ENCODE measurements around the gene MAFF.

Gene MAFF

GRCh38 chr22:38220653-38221386 is 19.0 kb downstream of the MAFF start:
- DNase-seq (ENCODE audit: low read depth), result no peak
- H3K4me3 ChIP-seq (ENCODE audit: low read length), result no peak overlapping the region
- TF ChIP-seq CTCF (conservative IDR thresholded peaks at IDR 0.05; ENCODE audit: low read depth, low read length), result no peak

GRCh38 chr22:38221407-38221806 is 19.6 kb downstream of the MAFF start:
- no peak for TF ChIP-seq CTCF (conservative IDR thresholded peaks at IDR 0.05; ENCODE audit: low read depth, low read length)
- H3K4me3 ChIP-seq (ENCODE audit: low read length), result no peak overlapping the region
- no peak for DNase-seq (ENCODE audit: low read depth)

GRCh38 chr22:38221908-38222796 is 20.4 kb downstream of the MAFF start:
- H3K4me3 ChIP-seq (ENCODE audit: low read length), result no peak overlapping the region
- TF ChIP-seq CTCF (conservative IDR thresholded peaks at IDR 0.05; ENCODE audit: low read depth, low read length), result no peak
- DNase-seq (ENCODE audit: low read depth), result no peak

- TF ChIP-seq CTCF (conservative IDR thresholded peaks at IDR 0.05; ENCODE audit: low read depth, low read length), result no peak
- H3K4me3 ChIP-seq (ENCODE audit: low read length), result no peak overlapping the region
These were observed 21.0 kb downstream of the MAFF start for GRCh38 chr22:38222797-38223119.

GRCh38 chr22:38223289-38223960 is 21.6 kb downstream of the MAFF start:
- peak; percentile 7 for TF ChIP-seq CTCF (conservative IDR thresholded peaks at IDR 0.05; ENCODE audit: low read depth, low read length)
- DNase-seq (ENCODE audit: low read depth), result no peak
- H3K4me3 ChIP-seq (ENCODE audit: low read length), result no peak overlapping the region

More at GRCh38 chr22:38222797-38223119, 21.0 kb downstream of the MAFF start:
- no peak for DNase-seq (ENCODE audit: low read depth)

- no peak for DNase-seq (ENCODE audit: low read depth)
- no peak overlapping the region for H3K4me3 ChIP-seq (ENCODE audit: low read length)
- TF ChIP-seq CTCF (conservative IDR thresholded peaks at IDR 0.05; ENCODE audit: low read depth, low read length), result no peak
These were observed 25.3 kb downstream of the MAFF start for GRCh38 chr22:38226853-38227649.
